Panc1 (cell line): ENCODE results near the gene ABLIM2. TPM values are rescaled to one million over a fixed set of nuclear protein-coding genes. Genes with fewer than 3 reads are reported as not detected.

ENCODE experiments used
- ATAC-seq: fragments of 200-7000 bp; cut with Tn5 transposase; 2 replicates; pipeline ENCODE4 v1.9.1; 2020; ENCODE audit warnings: mild to moderate bottlenecking, moderate library complexity
- BruUV-seq: library from RNA; stranded (reverse); fragments of 400-500 nt; replicated peaks from 2 replicates; lab custom pipeline; 2021; lab: Mats Ljungman, UMichigan
- CTCF ChIA-PET: fragments of 300-600 bp; sonication (Branson Sonifier 250); formaldehyde crosslinking; loops from one replicate; lab custom pipeline; 2022; ENCODE audit warnings: antibody characterized with exemption; lab: Charles Lee
- POLR2A ChIA-PET: fragments of 300-600 bp; sonication (Branson Sonifier 250); formaldehyde crosslinking; loops from one replicate; lab custom pipeline; 2022; ENCODE audit warnings: antibody characterized with exemption; lab: Charles Lee
- DNase-seq: peaks from one replicate; pipeline ENCODE4 v3.0.0-alpha.2; 2010; ENCODE audit warnings: low read depth, low spot score
- H3K27ac ChIP-seq: 2 replicates; pipeline ENCODE4 v1.5.1; 2011; ENCODE audit warnings: mild to moderate bottlenecking, low read length, inconsistent platforms
- H3K27me3 ChIP-seq: fragments of 200-500 bp; sonication (Bioruptor generic); 2 replicates; pipeline ENCODE4 v1.6.0; 2014; ENCODE audit warnings: low read length, inconsistent platforms; ENCODE audit not compliant: control insufficient read depth, insufficient read depth
- H3K36me3 ChIP-seq: fragments of 200-500 bp; sonication (Bioruptor generic); 2 replicates; pipeline ENCODE4 v1.5.1; 2014; ENCODE audit warnings: inconsistent platforms, mild to moderate bottlenecking, low read length, moderate library complexity; ENCODE audit not compliant: control insufficient read depth, insufficient read depth
- H3K4me1 ChIP-seq: 2 replicates; pipeline ENCODE4 v1.5.1; 2011; ENCODE audit warnings: inconsistent platforms, mild to moderate bottlenecking, low read length, moderate library complexity; ENCODE audit not compliant: control insufficient read depth, insufficient read depth
- H3K4me3 ChIP-seq, 2 experiments: 2 replicates each; pipeline ENCODE4 v1.5.1; 2011 to 2012; ENCODE audit warnings: low read depth in 2 of 2, low read length in 2 of 2, mild to moderate bottlenecking in 2 of 2, inconsistent platforms in 1 of 2, moderate library complexity in 1 of 2
- H3K9me3 ChIP-seq: fragments of 200-500 bp; sonication (Bioruptor generic); 2 replicates; pipeline ENCODE4 v1.5.1; 2014; ENCODE audit warnings: low read depth, mild to moderate bottlenecking, inconsistent platforms, low read length, moderate library complexity; ENCODE audit not compliant: control insufficient read depth, insufficient read depth
- POLR2AphosphoS5 ChIP-seq: IDR thresholded peaks from 2 replicates; pipeline ENCODE4 v1.6.1; 2012; ENCODE audit warnings: mild to moderate bottlenecking, low read depth, low read length, moderate library complexity
- SIN3A ChIP-seq: IDR thresholded peaks from 2 replicates; pipeline ENCODE4 v1.6.1; 2012; ENCODE audit warnings: low read depth, mild to moderate bottlenecking, low read length, moderate library complexity, borderline replicate concordance; ENCODE audit not compliant: insufficient read depth
- TCF7L2 ChIP-seq: IDR thresholded peaks from 2 replicates; pipeline ENCODE4 v1.6.1; 2011; ENCODE audit warnings: mild to moderate bottlenecking, low read depth, low read length, inconsistent platforms
- in situ Hi-C: cut with HindIII; loops from 2 replicates; pipeline ENCODE4 v1.10.0; 2016; ENCODE audit warnings: low sequenced_read_pairs, low pct_unique_long_range_greater_than_20kb
- intact Hi-C: fragments of 100-400 bp; cut with micrococcal nuclease; formaldehyde crosslinking; loops from one replicate; pipeline ENCODE4 v1.10.0; 2022; ENCODE audit not compliant: unreplicated experiment
- total RNA-seq: library from RNA; stranded (reverse); gene quantifications from one replicate; pipeline ENCODE4 v1.2.1, GENCODE V29; 2021; ENCODE audit not compliant: unreplicated experiment
- TF ChIP-seq, protein P1 (sequence below), 2 experiments: IDR thresholded peaks; 2 replicates each; pipeline ENCODE4 v1.6.1; 2011 to 2012; ENCODE audit warnings: low read depth in 2 of 2, control low read depth in 1 of 2, low read length in 1 of 2, mild to moderate bottlenecking in 1 of 2, moderate library complexity in 1 of 2; ENCODE audit not compliant: insufficient read depth in 1 of 2
- TF ChIP-seq, protein P2 (sequence below): fragments of 450-650 bp; IDR thresholded peaks from 2 replicates; pipeline ENCODE4 v1.5.1; 2017; ENCODE audit warnings: mild to moderate bottlenecking

Gene ABLIM2
- total RNA-seq, 1 experiment from 2014 or later = 0.64 TPM

DNA sequence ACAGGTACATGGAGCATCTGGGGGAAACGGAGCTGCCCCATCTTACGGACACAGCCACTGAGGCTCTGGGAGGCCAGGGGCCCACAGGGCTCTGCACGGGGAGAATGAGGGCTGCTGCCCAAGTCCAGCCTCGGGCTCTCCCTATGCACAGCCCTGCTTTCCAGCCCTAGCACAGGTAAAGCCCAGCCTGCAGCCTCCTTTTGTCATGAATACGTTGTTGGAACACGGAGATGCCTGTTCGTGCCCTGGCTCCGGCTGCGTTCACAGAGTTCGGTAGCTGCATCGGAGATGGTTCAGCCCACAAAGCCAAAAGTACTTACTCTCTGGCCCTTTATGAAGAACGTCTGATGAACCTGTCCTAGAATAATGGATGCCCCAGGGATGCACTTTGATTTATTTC, 150.2 kb downstream of the ABLIM2 start:
- CTCF ChIA-PET = no interaction called here
- intact Hi-C loops = no loop called here

DNA sequence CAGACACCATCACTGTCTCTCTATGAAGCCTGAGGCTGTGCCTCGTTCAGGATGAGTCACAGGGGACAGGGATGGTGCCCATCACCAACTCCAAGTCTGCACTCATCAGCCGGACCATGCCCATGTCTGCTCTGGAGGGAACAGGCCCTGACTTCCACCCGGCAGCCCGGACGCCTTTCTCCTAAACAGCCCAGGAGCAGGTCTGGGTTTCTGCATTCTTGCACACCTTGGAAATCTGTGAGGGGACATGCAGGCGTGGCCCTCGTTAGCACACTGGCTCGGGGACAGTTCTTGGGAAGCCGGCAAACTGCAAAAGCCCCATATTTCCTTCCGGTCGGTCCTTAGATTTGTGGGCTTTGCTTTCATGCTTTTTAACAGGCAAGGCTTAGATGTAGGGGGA, 151.0 kb downstream of the ABLIM2 start:
- no TSS peak for BruUV-seq
- DNase-seq (no peak), ATAC-seq (no peak)
- TF ChIP-seq POLR2AphosphoS5 (no peak), TCF7L2 (no peak), SIN3A (no peak)
- TF ChIP-seq, protein P1, sequence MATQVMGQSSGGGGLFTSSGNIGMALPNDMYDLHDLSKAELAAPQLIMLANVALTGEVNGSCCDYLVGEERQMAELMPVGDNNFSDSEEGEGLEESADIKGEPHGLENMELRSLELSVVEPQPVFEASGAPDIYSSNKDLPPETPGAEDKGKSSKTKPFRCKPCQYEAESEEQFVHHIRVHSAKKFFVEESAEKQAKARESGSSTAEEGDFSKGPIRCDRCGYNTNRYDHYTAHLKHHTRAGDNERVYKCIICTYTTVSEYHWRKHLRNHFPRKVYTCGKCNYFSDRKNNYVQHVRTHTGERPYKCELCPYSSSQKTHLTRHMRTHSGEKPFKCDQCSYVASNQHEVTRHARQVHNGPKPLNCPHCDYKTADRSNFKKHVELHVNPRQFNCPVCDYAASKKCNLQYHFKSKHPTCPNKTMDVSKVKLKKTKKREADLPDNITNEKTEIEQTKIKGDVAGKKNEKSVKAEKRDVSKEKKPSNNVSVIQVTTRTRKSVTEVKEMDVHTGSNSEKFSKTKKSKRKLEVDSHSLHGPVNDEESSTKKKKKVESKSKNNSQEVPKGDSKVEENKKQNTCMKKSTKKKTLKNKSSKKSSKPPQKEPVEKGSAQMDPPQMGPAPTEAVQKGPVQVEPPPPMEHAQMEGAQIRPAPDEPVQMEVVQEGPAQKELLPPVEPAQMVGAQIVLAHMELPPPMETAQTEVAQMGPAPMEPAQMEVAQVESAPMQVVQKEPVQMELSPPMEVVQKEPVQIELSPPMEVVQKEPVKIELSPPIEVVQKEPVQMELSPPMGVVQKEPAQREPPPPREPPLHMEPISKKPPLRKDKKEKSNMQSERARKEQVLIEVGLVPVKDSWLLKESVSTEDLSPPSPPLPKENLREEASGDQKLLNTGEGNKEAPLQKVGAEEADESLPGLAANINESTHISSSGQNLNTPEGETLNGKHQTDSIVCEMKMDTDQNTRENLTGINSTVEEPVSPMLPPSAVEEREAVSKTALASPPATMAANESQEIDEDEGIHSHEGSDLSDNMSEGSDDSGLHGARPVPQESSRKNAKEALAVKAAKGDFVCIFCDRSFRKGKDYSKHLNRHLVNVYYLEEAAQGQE (IDR thresholded peaks at IDR 0.05; ENCODE audit: insufficient read depth in 1 of 2, low read depth in 2 of 2, low read length in 1 of 2) = no peak
- TF ChIP-seq, protein P2, sequence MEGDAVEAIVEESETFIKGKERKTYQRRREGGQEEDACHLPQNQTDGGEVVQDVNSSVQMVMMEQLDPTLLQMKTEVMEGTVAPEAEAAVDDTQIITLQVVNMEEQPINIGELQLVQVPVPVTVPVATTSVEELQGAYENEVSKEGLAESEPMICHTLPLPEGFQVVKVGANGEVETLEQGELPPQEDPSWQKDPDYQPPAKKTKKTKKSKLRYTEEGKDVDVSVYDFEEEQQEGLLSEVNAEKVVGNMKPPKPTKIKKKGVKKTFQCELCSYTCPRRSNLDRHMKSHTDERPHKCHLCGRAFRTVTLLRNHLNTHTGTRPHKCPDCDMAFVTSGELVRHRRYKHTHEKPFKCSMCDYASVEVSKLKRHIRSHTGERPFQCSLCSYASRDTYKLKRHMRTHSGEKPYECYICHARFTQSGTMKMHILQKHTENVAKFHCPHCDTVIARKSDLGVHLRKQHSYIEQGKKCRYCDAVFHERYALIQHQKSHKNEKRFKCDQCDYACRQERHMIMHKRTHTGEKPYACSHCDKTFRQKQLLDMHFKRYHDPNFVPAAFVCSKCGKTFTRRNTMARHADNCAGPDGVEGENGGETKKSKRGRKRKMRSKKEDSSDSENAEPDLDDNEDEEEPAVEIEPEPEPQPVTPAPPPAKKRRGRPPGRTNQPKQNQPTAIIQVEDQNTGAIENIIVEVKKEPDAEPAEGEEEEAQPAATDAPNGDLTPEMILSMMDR = no peak
- no peak overlapping the region for H3K27ac ChIP-seq
- POLR2A ChIA-PET = no interaction called here
- in situ Hi-C loops = no loop called here
- H3K36me3 ChIP-seq = no peaks in the 10 kb centered on the region
- intact Hi-C loops = no loop called here
- H3K9me3 ChIP-seq = no peaks in the 10 kb centered on the region
- H3K27me3 ChIP-seq = no peaks in the 10 kb centered on the region
- no peaks in the 10 kb centered on the region for H3K4me1 ChIP-seq
- no peak overlapping the region for H3K4me3 ChIP-seq
- CTCF ChIA-PET = no interaction called here

More for the DNA sequence above, 150.2 kb downstream of the ABLIM2 start:
- in situ Hi-C loops = no loop called here
- BruUV-seq = no TSS peak
- H3K4me1 ChIP-seq = no peaks in the 10 kb centered on the region
- TF ChIP-seq TCF7L2 = no peak
- TF ChIP-seq SIN3A = no peak
- TF ChIP-seq POLR2AphosphoS5 = no peak
- TF ChIP-seq, protein P1 (IDR thresholded peaks at IDR 0.05; ENCODE audit: insufficient read depth in 1 of 2, low read depth in 2 of 2, low read length in 1 of 2) = no peak
- TF ChIP-seq, protein P2 = no peak
- H3K9me3 ChIP-seq = no peaks in the 10 kb centered on the region
- no peaks in the 10 kb centered on the region for H3K27me3 ChIP-seq
- no peaks in the 10 kb centered on the region for H3K36me3 ChIP-seq
- ATAC-seq (no peak), DNase-seq (no peak)
- POLR2A ChIA-PET = no interaction called here
- no peak overlapping the region for H3K4me3 ChIP-seq
- H3K27ac ChIP-seq = no peak overlapping the region
